Keratinocyte (primary cell): ENCODE results near the gene ARPC1B.

Experiments used
- EZH2 ChIP-seq: IDR thresholded peaks from one replicate; pipeline ENCODE4 v1.6.1; 2012; ENCODE audit warnings: inconsistent platforms, mild to moderate bottlenecking, low read length, moderate library complexity
- TF ChIP-seq, protein P1 (sequence below), 3 experiments: IDR thresholded peaks in 1 of 3; conservative IDR thresholded peaks in 1 of 3; optimal IDR thresholded peaks in 1 of 3; 2 replicates in 2 of 3; 3 replicates in 1 of 3; pipeline versions ENCODE3 to v1.5.1; 2011; ENCODE audit warnings: low read length in 3 of 3, mild to moderate bottlenecking in 3 of 3, moderate library complexity in 2 of 3, control low read depth in 1 of 3, inconsistent platforms in 1 of 3; ENCODE audit not compliant: insufficient read depth in 2 of 3; ENCODE audit errors: extremely low read depth in 1 of 3

- TF ChIP-seq, protein P1, sequence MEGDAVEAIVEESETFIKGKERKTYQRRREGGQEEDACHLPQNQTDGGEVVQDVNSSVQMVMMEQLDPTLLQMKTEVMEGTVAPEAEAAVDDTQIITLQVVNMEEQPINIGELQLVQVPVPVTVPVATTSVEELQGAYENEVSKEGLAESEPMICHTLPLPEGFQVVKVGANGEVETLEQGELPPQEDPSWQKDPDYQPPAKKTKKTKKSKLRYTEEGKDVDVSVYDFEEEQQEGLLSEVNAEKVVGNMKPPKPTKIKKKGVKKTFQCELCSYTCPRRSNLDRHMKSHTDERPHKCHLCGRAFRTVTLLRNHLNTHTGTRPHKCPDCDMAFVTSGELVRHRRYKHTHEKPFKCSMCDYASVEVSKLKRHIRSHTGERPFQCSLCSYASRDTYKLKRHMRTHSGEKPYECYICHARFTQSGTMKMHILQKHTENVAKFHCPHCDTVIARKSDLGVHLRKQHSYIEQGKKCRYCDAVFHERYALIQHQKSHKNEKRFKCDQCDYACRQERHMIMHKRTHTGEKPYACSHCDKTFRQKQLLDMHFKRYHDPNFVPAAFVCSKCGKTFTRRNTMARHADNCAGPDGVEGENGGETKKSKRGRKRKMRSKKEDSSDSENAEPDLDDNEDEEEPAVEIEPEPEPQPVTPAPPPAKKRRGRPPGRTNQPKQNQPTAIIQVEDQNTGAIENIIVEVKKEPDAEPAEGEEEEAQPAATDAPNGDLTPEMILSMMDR (optimal IDR thresholded peaks at IDR 0.05 in 1 of 3, IDR thresholded peaks at IDR 0.05 in 1 of 3, conservative IDR thresholded peaks at IDR 0.05 in 1 of 3; ENCODE audit: extremely low read depth in 1 of 3, insufficient read depth in 2 of 3, low read length in 3 of 3), result no peak
- TF ChIP-seq EZH2, result no peak
Measured at GRCh38 chr7:99407872-99408378, 33.4 kb downstream of the ARPC1B start.
